Psoas muscle (tissue), 8 donors: Measurements from ENCODE around the gene PDCD10. TPM values are rescaled to one million over a fixed set of nuclear protein-coding genes. Genes with fewer than 3 reads are reported as not detected.

ENCODE experiments used
- ATAC-seq, 4 donors: fragments of 200-7000 bp; cut with Tn5 transposase; one replicate each; pipeline ENCODE4 v1.9.1; 2020; ENCODE audit warnings: moderate library complexity in 3 of 4, mild to moderate bottlenecking in 2 of 4
- DNase-seq, 2 donors: peaks; one replicate each; pipeline ENCODE4 v3.0.0-alpha.2; 2020
- H3K27ac ChIP-seq: fragments of 200-600 bp; one replicate; pipeline ENCODE4 v1.8.0; 2022
- H3K27me3 ChIP-seq, 3 donors: fragments of 200-600 bp in 1 of 3; one replicate each; pipeline versions ENCODE4 v1.6.1 to v1.8.0; 2013 to 2022; ENCODE audit warnings: low read length in 2 of 3, mild to moderate bottlenecking in 2 of 3, moderate library complexity in 1 of 3; ENCODE audit not compliant: insufficient read depth in 3 of 3
- H3K36me3 ChIP-seq, 2 donors: fragments of 200-600 bp in 1 of 2; one replicate each; pipeline versions ENCODE4 v1.6.1 to v1.8.0; 2013 to 2022; ENCODE audit warnings: low read depth in 1 of 2, mild to moderate bottlenecking in 1 of 2, moderate library complexity in 1 of 2; ENCODE audit not compliant: insufficient read depth in 1 of 2
- H3K4me1 ChIP-seq: fragments of 200-600 bp; one replicate; pipeline ENCODE4 v1.8.0; 2022
- H3K4me3 ChIP-seq: fragments of 200-600 bp; one replicate; pipeline ENCODE4 v1.8.0; 2022; ENCODE audit warnings: mild to moderate bottlenecking
- H3K9me3 ChIP-seq: fragments of 200-600 bp; one replicate; pipeline ENCODE4 v1.8.0; 2022
- CTCF ChIP-seq: fragments of 200-600 bp; IDR thresholded peaks from one replicate; pipeline ENCODE4 v1.8.0; 2022; ENCODE audit warnings: antibody characterized with exemption
- WGBS, 3 donors: extraction: QIAGEN DNeasy Blood & Tissue Kit; methylation state at CpG; one replicate each; pipeline versions ENCODE4 v1.1.6 to v1.1.7; 2013; 5-methylcytosine and 5-hydroxymethylcytosine counted together
- intact Hi-C, 2 donors: fragments of 100-400 bp; cut with DNase I; formaldehyde crosslinking; loops; one replicate each; pipeline versions ENCODE4 v1.11.0 to v1.14.2; 2022
- polyA plus RNA-seq, 3 donors: library from polyadenylated mRNA; stranded (reverse); fragments of 200-250 nt; gene quantifications; one replicate each; pipeline ENCODE4 v1.2.3, GENCODE V29; 2013
- total RNA-seq, 4 donors: library from RNA; stranded (reverse); fragmentation: NEBNext Ultra II Directional in 2 of 4; extraction: Animal tissue kit (Norgen Biotek cat#: 25700) in 2 of 4; gene quantifications; one replicate each; pipeline versions ENCODE4 v1.2.1 to v1.2.4, GENCODE V29; 2021 to 2023
- donor health status: healthy with polysubstance abuse.
- donor health status: DM: no; HTN: no; CAD: no; lungs with moderate emphysema.
- donor health status: Bipolar disorder and iron deficiency.
- donor health status: healthy.
- donor health status: DM: yes; HTN: yes; CAD: no.
- donor health status: DM: no; HTN: no; CAD: no.
- donor health status: DM: no; HTN: no; CAD: no.
- donor health status: DM: yes; HTN: yes; CAD: no.

Gene PDCD10
- total and polyA plus RNA-seq, 7 donors: 16.4 to 47.9 (median 23.6) TPM

GRCh38 chr3:167709690-167710089 is 25.0 kb downstream of the PDCD10 start:
- TF ChIP-seq CTCF: no peak
- no peak for ATAC-seq
- Histone ChIP-seq H3K27ac (no peak overlapping the region), H3K9me3 (no peaks in the 10 kb centered on the region), H3K27me3 (no peaks in the 10 kb centered on the region), H3K36me3 (peaks cover 0 to 24% of the 10 kb centered on the region in 2 donors), H3K4me3 (no peak overlapping the region), H3K4me1 (no peaks in the 10 kb centered on the region)
- DNase-seq: no peak
- intact Hi-C loops: no loop called here
- WGBS, 3 donors: 71 to 98% (median 74%) methylated on average over 4 of the region's 4 CpGs

GRCh38 chr3:167705840-167706239 is 28.9 kb downstream of the PDCD10 start:
- Histone ChIP-seq H3K4me3 (no peak overlapping the region), H3K27ac (no peak overlapping the region), H3K27me3 (no peaks in the 10 kb centered on the region), H3K36me3 (peaks cover 0 to 46% of the 10 kb centered on the region in 2 donors), H3K4me1 (no peaks in the 10 kb centered on the region), H3K9me3 (no peaks in the 10 kb centered on the region)
- DNase-seq (no peak), ATAC-seq (no peak)
- no peak for TF ChIP-seq CTCF
- 88 to 91% (median 89%) methylated on average over 2 of the region's 2 CpGs for WGBS, 3 donors
- intact Hi-C loops: no loop called here

- intact Hi-C loops: no loop called here
- H3K4me3 ChIP-seq: no peak overlapping the region
- no peak for TF ChIP-seq CTCF
- no peaks in the 10 kb centered on the region for H3K27me3 ChIP-seq
- no peak for ATAC-seq
- no peak for DNase-seq
- 98% methylated on average over 2 of the region's 2 CpGs for WGBS, 3 donors
- H3K4me1 ChIP-seq: no peaks in the 10 kb centered on the region
- peaks cover 0 to 42% of the 10 kb centered on the region in 2 donors for H3K36me3 ChIP-seq
- no peak overlapping the region for H3K27ac ChIP-seq
- H3K9me3 ChIP-seq: no peaks in the 10 kb centered on the region
These were observed 33.8 kb downstream of the PDCD10 start for GRCh38 chr3:167700926-167701325.

GRCh38 chr3:167700046-167700445 is 34.6 kb downstream of the PDCD10 start:
- Histone ChIP-seq H3K36me3 (peaks cover 0 to 49% of the 10 kb centered on the region in 2 donors), H3K9me3 (no peaks in the 10 kb centered on the region), H3K4me3 (no peak overlapping the region), H3K27me3 (no peaks in the 10 kb centered on the region), H3K27ac (no peak overlapping the region), H3K4me1 (no peaks in the 10 kb centered on the region)
- 87 to 93% (median 89%) methylated on average over 4 of the region's 4 CpGs for WGBS, 3 donors
- intact Hi-C loops: no loop called here
- no peak for TF ChIP-seq CTCF
- ATAC-seq (no peak), DNase-seq (no peak)

- intact Hi-C loops: no loop called here
- peaks cover 0 to 75% of the 10 kb centered on the region in 2 donors for H3K36me3 ChIP-seq
- 95 to 98% (median 97%) methylated on average over 2 of the region's 2 CpGs for WGBS, 3 donors
- ATAC-seq (no peak), DNase-seq (no peak)
- no peaks in the 10 kb centered on the region for H3K27me3 ChIP-seq
- H3K9me3 ChIP-seq: no peaks in the 10 kb centered on the region
- H3K4me3 ChIP-seq: no peak overlapping the region
- H3K27ac ChIP-seq: no peak overlapping the region
- H3K4me1 ChIP-seq: no peaks in the 10 kb centered on the region
- no peak for TF ChIP-seq CTCF
These were observed 40.6 kb downstream of the PDCD10 start for GRCh38 chr3:167694121-167694520.
